ENCODE data around the gene EPC1.
"Not testable (repeated sequence)": the region's sequence is repeated elsewhere in the genome, so short reads cannot be mapped to it uniquely, and the experiment has no call there.

GRCh38 chr10:32392284-32392683 is 45.3 kb upstream of the EPC1 start:
- not testable (repeated sequence) for TF ChIP-seq CTCF (conservative IDR thresholded peaks at IDR 0.05); EZH2 (IDR thresholded peaks at IDR 0.05; ENCODE audit: low read depth)

Measured in PC-9 (cell line).